Transverse colon (tissue), 4 donors: ENCODE data around the gene SCN4B.

ENCODE experiments used
- EP300 ChIP-seq: sonication (generic); formaldehyde crosslinking; IDR thresholded peaks from one replicate; pipeline ENCODE4 v1.6.1; 2017; ENCODE audit warnings: antibody characterized with exemption, low read depth
- POLR2A ChIP-seq: fragments of 450-650 bp; IDR thresholded peaks from one replicate; pipeline ENCODE4 v1.6.1; 2016; ENCODE audit warnings: antibody characterized with exemption, mild to moderate bottlenecking, moderate library complexity
- POLR2AphosphoS5 ChIP-seq, 3 donors: sonication (generic); formaldehyde crosslinking; IDR thresholded peaks; one replicate each; pipeline ENCODE4 v1.6.1; 2016; ENCODE audit warnings: antibody characterized with exemption in 3 of 3
- TF ChIP-seq, protein P1 (sequence below), 5 experiments: fragments of 200-600 bp in 3 of 5; fragments of 450-650 bp in 2 of 5; sonication (generic) in 3 of 5; IDR thresholded peaks; 1 replicate in 2 of 5; 2 replicates in 3 of 5; pipeline ENCODE4 v1.5.1; 2016 to 2017; ENCODE audit warnings: antibody characterized with exemption in 5 of 5, inconsistent platforms in 3 of 5, mild to moderate bottlenecking in 2 of 5, moderate library complexity in 1 of 5

DNA sequence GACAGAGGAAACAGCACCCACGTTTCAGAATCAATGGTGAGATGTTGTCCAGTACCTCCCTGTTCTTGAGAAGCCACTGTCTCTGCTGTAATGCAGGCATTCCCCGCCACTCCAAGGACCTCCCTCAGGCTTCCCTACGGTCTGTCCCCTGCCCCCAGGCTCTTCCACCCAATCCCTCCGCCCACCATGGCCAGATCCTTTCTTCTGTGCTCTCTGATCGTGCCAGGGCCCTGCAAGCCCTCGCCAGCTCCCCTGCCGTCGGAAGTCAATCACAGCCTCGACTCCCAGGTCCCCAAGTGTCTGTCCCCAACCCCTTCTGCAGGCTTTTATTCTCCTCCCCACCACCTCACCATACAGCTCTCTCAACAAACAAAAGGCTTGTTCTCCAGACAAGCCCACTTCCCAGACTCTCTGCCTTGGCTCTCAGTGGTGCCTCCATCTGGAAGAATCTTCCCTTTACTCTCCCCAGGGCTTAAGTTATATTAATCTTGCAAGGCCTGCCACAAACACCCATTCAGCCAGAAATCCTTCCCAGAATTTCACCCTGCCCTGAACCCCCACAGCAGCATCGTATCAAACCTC, 13.7 kb downstream of the SCN4B start:
- TF ChIP-seq, protein P1, sequence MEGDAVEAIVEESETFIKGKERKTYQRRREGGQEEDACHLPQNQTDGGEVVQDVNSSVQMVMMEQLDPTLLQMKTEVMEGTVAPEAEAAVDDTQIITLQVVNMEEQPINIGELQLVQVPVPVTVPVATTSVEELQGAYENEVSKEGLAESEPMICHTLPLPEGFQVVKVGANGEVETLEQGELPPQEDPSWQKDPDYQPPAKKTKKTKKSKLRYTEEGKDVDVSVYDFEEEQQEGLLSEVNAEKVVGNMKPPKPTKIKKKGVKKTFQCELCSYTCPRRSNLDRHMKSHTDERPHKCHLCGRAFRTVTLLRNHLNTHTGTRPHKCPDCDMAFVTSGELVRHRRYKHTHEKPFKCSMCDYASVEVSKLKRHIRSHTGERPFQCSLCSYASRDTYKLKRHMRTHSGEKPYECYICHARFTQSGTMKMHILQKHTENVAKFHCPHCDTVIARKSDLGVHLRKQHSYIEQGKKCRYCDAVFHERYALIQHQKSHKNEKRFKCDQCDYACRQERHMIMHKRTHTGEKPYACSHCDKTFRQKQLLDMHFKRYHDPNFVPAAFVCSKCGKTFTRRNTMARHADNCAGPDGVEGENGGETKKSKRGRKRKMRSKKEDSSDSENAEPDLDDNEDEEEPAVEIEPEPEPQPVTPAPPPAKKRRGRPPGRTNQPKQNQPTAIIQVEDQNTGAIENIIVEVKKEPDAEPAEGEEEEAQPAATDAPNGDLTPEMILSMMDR (IDR thresholded peaks at IDR 0.05), result no peak
- TF ChIP-seq POLR2A (no peak), POLR2AphosphoS5 (IDR thresholded peaks at IDR 0.05) (no peak), EP300 (no peak)
